Islet precursor cell (in vitro differentiated cells): ENCODE data around the gene CMIP.
A peak's percentile ranks its signal among the peaks of the same experiment; 100 is the strongest.
"Not testable (repeated sequence)": the region's sequence is repeated elsewhere in the genome, so short reads cannot be mapped to it uniquely, and the experiment has no call there.

Experiments used
- DNase-seq: peaks from one replicate; pipeline ENCODE4 v3.0.0-alpha.2; 2018

Gene CMIP

GRCh38 chr16:81444448-81445121 lies at the start of gene CMIP:
TSS of gene CMIP (plus strand) at chr16:81444808.
- peak; percentile 91 for DNase-seq

DNA sequence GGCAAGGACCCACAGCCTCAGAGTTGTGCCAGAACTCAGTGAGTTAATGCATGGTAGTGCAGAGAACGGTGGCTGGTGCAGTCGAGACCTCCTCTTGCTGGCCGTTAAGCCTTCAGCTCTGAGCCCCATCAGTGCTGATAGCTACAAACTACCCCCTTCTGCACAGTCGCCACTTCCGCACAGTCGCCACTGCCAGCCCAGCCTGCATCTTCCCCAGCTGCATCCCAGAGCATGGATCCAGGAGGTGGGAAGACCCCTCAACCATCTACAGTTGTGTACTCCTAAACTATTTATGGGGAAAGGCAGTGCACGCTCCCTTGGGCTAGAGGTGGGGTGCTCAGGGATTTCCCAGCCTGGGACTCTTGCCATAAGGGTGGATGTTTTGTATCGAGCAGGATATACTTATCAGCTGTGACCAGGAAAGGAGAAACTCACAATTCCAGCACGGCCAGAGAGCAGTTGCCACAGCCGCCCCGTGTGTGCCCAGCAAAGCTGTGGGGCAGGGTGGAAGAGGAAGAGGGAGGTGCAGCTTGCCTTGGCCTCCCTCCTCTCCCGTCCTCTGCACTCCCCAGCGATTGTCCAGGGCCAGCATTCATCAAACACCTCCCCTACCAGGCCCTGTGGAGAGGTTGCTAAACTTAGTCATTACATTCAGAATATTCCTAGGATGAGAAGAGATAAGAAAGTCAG lies 49.5 kb upstream of the CMIP start:
- no peak for DNase-seq

- no peak for DNase-seq
Measured at GRCh38 chr16:81397058-81397878, 47.3 kb upstream of the CMIP start.

DNA sequence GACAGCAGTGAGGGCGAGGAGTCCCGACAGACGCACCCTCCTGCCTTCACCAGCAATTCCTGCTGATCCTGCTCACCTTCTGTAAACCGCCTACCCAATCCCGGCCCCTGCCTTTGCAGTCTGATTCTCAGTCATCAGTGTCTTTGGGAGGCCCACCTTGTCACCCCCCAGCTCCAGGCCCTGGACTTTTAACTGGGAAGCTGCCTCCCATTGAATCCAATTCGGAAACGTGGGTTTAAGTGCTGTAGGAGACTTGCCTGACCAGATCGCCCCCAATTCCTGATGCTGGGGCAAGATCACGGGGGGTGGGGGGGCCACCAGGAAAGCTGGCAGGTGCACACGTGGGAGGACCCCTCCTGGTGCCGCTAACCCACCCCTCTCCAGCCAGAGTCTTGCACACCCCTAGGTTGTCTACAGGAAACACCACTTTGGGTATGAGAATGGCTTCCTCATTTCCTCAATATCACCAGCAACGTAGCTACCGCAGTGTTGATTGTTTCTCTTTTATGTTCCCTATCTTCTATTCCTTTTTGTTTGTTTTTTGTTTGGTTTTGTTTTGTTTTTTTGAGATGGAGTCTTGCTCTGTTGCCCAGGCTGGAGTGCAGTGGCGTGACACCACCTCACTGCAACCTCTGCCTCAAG lies 46.6 kb upstream of the CMIP start:
- no peak for DNase-seq

DNA sequence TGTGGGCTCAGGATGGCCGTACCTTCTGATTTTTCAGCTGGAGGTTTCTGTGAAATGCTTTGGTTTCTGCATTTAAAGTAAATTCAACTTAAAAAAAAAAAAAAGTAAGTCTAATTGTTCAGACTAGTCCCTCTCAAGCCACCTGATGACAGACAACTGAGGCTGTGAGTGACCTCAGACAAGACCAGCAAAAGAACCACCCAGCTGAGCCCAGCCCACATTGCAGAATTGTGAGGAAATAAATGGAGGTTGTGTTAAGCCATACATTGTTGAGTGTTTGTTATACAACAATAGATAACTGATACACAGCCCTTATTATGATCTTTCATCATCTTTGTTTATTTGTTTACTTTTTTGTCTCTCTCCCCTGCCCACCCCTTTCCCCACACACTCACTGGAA lies 44.7 kb upstream of the CMIP start:
- no peak for DNase-seq

DNA sequence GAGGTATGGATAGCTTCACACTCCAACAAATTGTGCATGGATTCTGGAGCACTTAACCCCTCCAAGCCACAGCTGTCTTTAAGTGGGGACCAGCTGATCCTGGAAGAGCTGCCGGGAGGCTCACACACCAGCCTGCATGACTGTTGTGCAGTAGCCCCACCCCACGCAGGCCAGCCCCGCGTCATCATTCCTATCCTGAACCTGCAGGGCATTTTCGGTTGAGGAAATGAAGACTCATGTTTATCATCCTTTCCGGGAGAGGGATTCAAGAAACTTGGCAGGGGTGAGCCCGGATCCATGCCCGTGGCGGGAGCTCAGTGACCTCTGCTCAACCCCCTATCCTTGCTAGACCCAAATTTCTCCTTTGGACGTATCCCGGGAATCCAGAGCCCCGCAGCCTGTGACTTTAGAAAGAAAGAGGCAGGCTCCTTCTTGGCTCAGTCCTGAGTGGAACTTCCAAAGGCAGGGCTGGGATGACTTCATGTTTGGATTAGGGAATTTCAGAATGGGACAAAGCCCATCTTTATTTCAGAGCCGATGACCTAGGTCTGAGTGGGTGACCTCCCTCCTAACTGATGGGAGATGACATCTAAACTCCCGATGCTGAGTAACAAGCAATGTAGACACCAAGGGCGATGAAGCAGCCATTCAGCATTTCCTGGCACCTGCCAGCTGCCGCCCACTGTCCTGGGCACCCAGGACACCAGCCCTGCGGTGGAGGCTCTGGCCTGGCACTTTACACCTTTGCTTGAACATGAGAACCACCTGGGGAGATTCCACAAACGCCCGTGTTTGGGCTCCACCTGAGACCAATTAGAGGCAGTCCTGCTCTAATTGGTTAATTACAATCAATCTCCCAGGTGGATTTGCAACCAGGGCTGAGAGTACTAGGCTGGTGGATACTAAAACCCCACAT lies 43.3 kb upstream of the CMIP start:
- DNase-seq: peak; percentile 74

- DNase-seq: no peak
Measured at GRCh38 chr16:81403208-81403600, 41.4 kb upstream of the CMIP start.

DNA sequence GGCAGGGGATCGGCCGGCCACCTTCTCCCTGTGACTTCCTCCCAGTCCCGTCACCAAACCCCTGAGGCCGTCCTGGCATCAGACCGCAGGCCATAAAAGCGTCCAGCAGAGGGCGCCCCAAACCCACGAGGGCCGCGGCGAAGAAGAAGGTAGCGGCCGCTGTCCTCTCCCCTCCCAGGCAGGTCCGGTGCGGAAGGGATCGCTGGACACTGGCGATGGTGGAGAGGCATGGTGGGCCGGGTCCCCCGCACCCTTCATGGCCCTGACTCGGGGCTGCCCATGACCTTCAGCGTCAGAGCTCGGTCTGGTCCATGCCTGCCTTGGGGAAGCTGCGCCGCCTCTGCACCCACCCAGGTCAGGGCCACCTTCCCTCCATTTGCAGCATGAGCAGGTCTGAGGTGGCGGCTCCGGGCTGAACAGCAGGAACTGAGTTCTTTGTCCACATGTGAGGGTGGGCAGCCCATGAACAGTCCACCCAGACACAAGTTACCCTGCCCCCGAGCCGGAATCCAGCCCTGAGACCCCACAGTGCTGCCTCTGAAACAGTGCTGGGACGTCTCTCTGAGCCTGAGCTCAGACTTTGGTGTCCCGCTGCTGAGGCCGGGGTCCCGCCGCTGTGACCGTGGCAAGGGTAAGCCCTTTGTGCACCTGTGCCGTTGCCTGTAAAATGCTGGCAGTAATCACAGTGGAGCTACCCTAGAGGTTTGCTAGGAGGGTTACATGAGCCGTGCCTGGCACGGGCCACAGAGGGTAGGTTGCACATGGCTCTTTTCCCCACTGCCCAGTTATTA lies 40.8 kb upstream of the CMIP start:
- peak; percentile 95 for DNase-seq

DNA sequence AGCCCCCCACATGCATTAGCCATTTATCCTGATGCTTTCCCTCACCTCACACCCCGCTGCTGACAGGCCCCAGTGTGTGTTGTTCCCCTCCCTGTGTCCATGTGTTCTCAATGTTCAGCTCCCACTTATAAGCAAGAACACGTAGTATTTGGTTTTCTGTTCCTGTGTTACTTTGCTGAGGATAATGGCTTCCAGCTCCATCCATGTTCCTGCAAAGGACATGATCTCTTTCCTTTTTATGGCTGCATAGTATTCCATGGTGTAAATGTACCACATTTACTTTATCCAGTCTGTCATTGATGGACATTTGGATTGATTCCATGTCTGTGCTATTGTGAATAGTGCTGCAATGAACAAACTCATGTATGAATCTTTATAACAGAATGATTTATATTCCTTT lies 39.6 kb upstream of the CMIP start:
- DNase-seq: not testable (repeated sequence)

DNA sequence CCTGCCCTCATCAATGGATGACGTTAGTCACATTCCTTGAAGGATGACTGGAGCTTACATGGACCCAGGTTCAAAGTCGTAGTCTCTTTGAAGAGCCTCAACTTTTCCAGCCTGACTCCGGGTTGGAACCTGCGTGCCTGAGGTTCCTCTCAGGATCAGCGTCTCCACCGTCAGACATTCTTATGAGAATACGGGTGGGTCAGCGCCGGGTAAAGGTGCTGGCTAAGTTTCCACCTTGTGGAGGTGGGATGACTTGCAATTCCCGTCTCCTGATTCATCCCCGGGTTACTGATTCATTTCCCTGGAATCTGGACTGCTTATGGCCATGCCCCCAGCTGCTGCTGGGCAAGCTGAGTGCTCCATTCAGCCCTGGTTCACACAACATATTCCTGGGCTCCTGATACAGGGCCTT lies 38.9 kb upstream of the CMIP start:
- DNase-seq: peak; percentile 98

- no peak for DNase-seq
Measured at GRCh38 chr16:81408409-81408950, 36.1 kb upstream of the CMIP start.

DNA sequence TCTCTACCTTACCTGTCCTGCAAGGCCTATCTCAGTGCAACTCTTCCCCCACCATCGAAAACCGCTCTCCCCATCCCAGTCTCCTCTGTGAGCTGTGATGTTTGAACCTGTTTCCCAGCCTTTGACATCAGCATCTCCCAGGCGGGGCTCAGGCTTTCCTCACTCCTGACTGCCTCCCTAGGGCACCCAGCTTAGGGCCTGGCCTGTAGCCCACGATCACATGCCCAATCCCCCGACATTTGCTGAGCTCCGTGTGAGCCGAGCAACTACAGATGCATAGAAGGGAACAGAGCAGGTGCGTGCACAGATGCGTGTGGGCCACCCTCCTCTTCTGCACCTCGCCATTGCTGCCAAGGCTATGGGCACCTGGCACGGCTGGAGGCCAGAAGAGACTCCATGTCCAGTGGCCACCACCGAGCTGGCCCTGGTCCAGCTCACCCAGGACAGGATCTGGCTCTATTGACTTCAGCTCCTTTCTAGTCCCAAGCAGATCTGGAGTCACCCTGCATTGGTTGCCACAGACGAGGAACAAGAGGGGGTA lies 35.5 kb upstream of the CMIP start:
- no peak for DNase-seq

GRCh38 chr16:81410643-81411293 lies 33.8 kb upstream of the CMIP start:
- DNase-seq: no peak

DNA sequence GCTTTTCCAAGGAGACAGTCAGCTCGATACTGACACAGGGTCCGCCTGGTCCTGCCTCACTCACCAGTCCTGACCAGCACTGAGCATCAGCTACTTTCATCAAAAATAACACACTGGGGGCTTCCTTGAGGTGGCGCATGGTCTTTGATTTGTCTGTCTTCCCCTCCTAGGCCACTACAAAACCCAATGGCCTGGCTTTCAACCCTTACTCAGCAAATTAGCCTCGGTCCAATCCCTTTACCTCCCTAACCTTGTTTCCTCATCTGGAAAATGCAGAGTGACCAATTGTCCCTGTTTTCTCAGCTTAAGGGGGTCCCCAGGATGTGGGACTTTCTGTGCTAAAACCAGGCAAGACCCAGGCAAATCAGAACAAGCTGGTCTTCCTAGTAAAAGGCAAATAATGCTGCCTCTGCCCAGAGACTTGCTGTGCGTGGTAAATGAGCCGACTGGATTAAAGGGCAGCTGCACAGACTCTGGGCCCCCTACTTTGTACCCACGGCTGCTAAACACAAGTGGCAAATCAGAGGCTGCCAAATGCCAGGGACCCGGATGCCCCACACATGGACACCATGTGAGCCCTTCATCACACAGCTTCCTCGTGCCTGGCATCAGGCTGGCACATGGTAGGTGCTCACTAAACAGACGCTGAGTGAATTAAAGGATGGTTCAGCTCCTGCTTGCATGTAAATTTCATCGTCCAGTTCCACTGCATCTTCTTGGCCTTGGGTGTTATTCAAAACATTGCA lies 31.2 kb upstream of the CMIP start:
- no peak for DNase-seq

DNA sequence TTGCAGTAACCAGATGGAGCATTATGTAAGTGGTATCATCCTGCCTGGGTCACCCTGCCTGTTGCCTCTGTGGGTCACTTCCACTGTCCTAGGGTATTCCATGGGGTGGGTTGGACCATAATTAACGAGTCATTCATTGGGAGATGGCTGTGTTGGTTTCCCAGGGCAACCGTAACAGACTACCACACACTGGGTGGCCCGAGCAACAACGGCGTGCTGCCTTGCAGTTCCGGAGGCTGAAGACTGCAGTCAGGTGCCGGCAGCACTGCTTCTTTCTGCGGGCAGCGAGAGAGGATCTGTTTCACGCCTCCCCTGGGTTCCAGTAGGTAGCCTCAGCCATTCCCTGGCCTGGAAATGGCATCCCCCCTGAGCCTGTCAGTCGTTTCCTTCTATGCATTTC lies 28.9 kb upstream of the CMIP start:
- peak; percentile 63 for DNase-seq

GRCh38 chr16:81416749-81417148 lies 27.9 kb upstream of the CMIP start:
- DNase-seq: no peak

DNA sequence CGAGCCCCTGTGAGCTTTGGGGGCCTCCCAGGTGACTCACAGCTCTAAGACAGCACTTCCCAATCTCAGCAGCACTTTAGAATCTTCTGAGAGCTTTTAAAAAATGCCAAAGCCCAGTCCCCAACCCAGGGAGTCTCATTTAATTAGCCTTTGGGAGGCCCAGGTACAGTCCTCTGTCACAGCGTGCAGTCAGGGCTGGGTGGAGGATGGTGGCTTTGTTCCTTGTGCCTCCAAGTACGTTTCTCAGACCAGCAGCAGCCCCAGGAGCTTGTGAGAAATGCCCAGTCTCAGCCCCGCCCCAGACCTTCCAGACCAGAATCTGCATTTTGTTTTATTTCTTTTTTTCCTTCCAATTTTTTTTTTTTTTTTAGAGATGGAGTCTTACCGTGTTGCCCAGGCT lies 27.4 kb upstream of the CMIP start:
- DNase-seq: no peak

- no peak for DNase-seq
Measured at GRCh38 chr16:81419806-81420205, 24.8 kb upstream of the CMIP start.

DNA sequence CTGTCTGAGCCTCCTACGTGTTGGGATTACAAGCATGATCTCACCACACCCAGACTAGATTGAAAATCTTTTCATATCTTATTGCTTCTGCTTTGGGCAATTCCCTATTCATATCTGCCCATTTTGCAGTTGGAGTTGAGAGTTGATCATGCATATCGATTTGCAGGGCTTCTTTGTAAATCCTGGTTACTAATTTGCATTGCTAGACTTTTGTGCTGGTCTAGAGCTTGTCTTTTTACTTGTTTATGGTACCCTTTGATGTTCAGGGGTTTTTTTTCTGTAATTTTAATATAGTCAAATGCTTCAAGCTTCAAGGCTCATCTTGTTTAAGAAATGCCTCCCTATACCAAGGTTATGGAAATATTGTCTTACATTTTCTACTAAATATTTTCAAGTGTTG lies 23.5 kb upstream of the CMIP start:
- no peak for DNase-seq

GRCh38 chr16:81421536-81421935 lies 23.1 kb upstream of the CMIP start:
- DNase-seq: no peak
